GM23338 (cell line): ENCODE data around the gene CCDC194. TPM values are rescaled to one million over a fixed set of nuclear protein-coding genes. Genes with fewer than 3 reads are reported as not detected.
A peak's percentile ranks its signal among the peaks of the same experiment; 100 is the strongest.

ENCODE experiments used
- ATAC-seq: fragments of 200-7000 bp; cut with Tn5 transposase; 3 replicates; pipeline ENCODE4 v1.9.1; 2020
- DNase-seq: peaks from one replicate; pipeline ENCODE4 v3.0.0-alpha.2; 2015; ENCODE audit warnings: low spot score
- H2AFZ ChIP-seq: fragments of 200-600 bp; sonication (generic); 2 replicates; pipeline ENCODE4 v1.8.0; 2016; ENCODE audit warnings: antibody characterized with exemption, mild to moderate bottlenecking, moderate library complexity
- H3F3A ChIP-seq: fragments of 200-600 bp; sonication (generic); replicated peaks from 2 replicates; pipeline ENCODE4 v1.8.0; 2017; ENCODE audit warnings: antibody characterized with exemption, mixed run types, low read depth
- H3K27ac ChIP-seq: fragments of 200-600 bp; sonication (generic); 2 replicates; pipeline ENCODE4 v1.6.1; 2016; ENCODE audit warnings: low read depth
- H3K27me3 ChIP-seq: fragments of 200-600 bp; sonication (generic); 2 replicates; pipeline ENCODE4 v1.8.0; 2016; ENCODE audit warnings: mild to moderate bottlenecking, mixed run types, moderate library complexity; ENCODE audit not compliant: insufficient read depth
- H3K36me3 ChIP-seq: fragments of 200-600 bp; sonication (generic); 2 replicates; pipeline ENCODE4 v1.8.0; 2016; ENCODE audit warnings: mild to moderate bottlenecking; ENCODE audit not compliant: insufficient read depth
- H3K4me1 ChIP-seq: fragments of 200-600 bp; sonication (generic); 2 replicates; pipeline ENCODE4 v1.8.0; 2016; ENCODE audit warnings: mild to moderate bottlenecking, moderate library complexity; ENCODE audit not compliant: insufficient read depth
- H3K4me2 ChIP-seq: fragments of 200-600 bp; sonication (generic); 2 replicates; pipeline ENCODE4 v1.7.1; 2017; ENCODE audit warnings: mixed run types
- H3K4me3 ChIP-seq: fragments of 200-600 bp; sonication (generic); 2 replicates; pipeline ENCODE4 v1.6.1; 2016; ENCODE audit warnings: mixed run types
- H3K79me2 ChIP-seq: fragments of 200-600 bp; sonication (generic); replicated peaks from 2 replicates; pipeline ENCODE4 v1.8.0; 2017; ENCODE audit warnings: mild to moderate bottlenecking; ENCODE audit not compliant: insufficient read depth
- H3K9me2 ChIP-seq: fragments of 200-600 bp; sonication (generic); 2 replicates; pipeline ENCODE4 v1.8.0; 2017; ENCODE audit not compliant: insufficient read depth
- H4K20me1 ChIP-seq: fragments of 200-600 bp; sonication (generic); replicated peaks from 2 replicates; pipeline ENCODE4 v1.8.0; 2017; ENCODE audit warnings: mild to moderate bottlenecking; ENCODE audit not compliant: insufficient read depth
- H3K27ac Mint-ChIP-seq: 2 replicates; pipeline ENCODE4 v1.8.0; 2020; ENCODE audit warnings: inconsistent platforms, mild to moderate bottlenecking, moderate library complexity, mixed read lengths
- H3K27me3 Mint-ChIP-seq: 3 replicates; pipeline ENCODE4 v1.8.0; 2022; ENCODE audit warnings: low read depth, mild to moderate bottlenecking, moderate library complexity, mixed read lengths, inconsistent platforms; ENCODE audit not compliant: insufficient read depth, poor library complexity
- H3K36me3 Mint-ChIP-seq: 3 replicates; pipeline ENCODE4 v1.8.0; 2021; ENCODE audit warnings: low read depth, mild to moderate bottlenecking, inconsistent platforms, moderate library complexity, mixed read lengths
- H3K4me1 Mint-ChIP-seq: 3 replicates; pipeline ENCODE4 v1.8.0; 2020; ENCODE audit warnings: mild to moderate bottlenecking, inconsistent platforms, mixed read lengths
- H3K4me3 Mint-ChIP-seq: 3 replicates; pipeline ENCODE4 v1.8.0; 2021; ENCODE audit warnings: moderate library complexity, mild to moderate bottlenecking, inconsistent platforms, mixed read lengths
- H3K9me3 Mint-ChIP-seq: 3 replicates; pipeline ENCODE4 v1.8.0; 2020; ENCODE audit warnings: moderate library complexity, mild to moderate bottlenecking, inconsistent platforms, mixed read lengths
- CREB1 ChIP-seq: fragments of 250-450 bp; sonication (Bioruptor Pico); IDR thresholded peaks from 2 replicates; pipeline ENCODE4 v1.5.0; 2020; ENCODE audit warnings: low read depth, mild to moderate bottlenecking, moderate library complexity
- EZH2 ChIP-seq: fragments of 200-600 bp; sonication (generic); IDR thresholded peaks from one replicate; pipeline ENCODE4 v1.8.0; 2017; ENCODE audit warnings: antibody characterized with exemption, mild to moderate bottlenecking, low read depth; ENCODE audit not compliant: unreplicated experiment
- EZH2phosphoT487 ChIP-seq: fragments of 200-600 bp; sonication (generic); IDR thresholded peaks from one replicate; pipeline ENCODE4 v1.8.1; 2018; ENCODE audit warnings: antibody characterized with exemption; ENCODE audit not compliant: unreplicated experiment
- JUNB ChIP-seq: IDR thresholded peaks from one replicate; pipeline ENCODE4 v1.6.1; 2016; ENCODE audit warnings: antibody characterized with exemption; ENCODE audit not compliant: unreplicated experiment
- NANOG ChIP-seq: IDR thresholded peaks from 2 replicates; pipeline ENCODE4 v1.6.1; 2016; ENCODE audit warnings: antibody characterized with exemption, borderline replicate concordance
- POLR2AphosphoS5 ChIP-seq: IDR thresholded peaks from 2 replicates; pipeline ENCODE4 v1.6.1; 2016; ENCODE audit warnings: antibody characterized with exemption, low read depth
- STAT1 ChIP-seq: IDR thresholded peaks from one replicate; pipeline ENCODE4 v1.6.1; 2016; ENCODE audit warnings: antibody characterized with exemption; ENCODE audit not compliant: unreplicated experiment
- ZNF114 ChIP-seq: fragments of 250-450 bp; sonication (Bioruptor Pico); IDR thresholded peaks from 2 replicates; pipeline ENCODE4 v1.5.0; 2020; ENCODE audit warnings: mild to moderate bottlenecking, moderate library complexity
- ZNF331 ChIP-seq: fragments of 250-450 bp; sonication (Bioruptor Pico); IDR thresholded peaks from 2 replicates; pipeline ENCODE4 v1.5.0; 2020; ENCODE audit warnings: low read depth, mild to moderate bottlenecking, moderate library complexity
- polyA plus RNA-seq: library from polyadenylated mRNA; unstranded; fragments of >200 nt; fragmentation: Nextera tagmentation; extraction: Ambion mirVana; gene quantifications from 2 replicates; pipeline ENCODE4 v1.2.1, GENCODE V29; 2016
- total RNA-seq: library from RNA; depleted of rRNA; stranded (reverse); fragments of >200 nt; shearing (Covaris generic); gene quantifications from 2 replicates; pipeline ENCODE4 v1.2.3, GENCODE V29; 2014
- TF ChIP-seq, protein P1 (sequence below): fragments of 250-450 bp; sonication (Bioruptor Pico); IDR thresholded peaks from 2 replicates; pipeline ENCODE4 v1.5.0; 2020; ENCODE audit warnings: mild to moderate bottlenecking, moderate library complexity
- TF ChIP-seq, protein P2 (sequence below): IDR thresholded peaks from one replicate; pipeline ENCODE4 v1.6.1; 2018; ENCODE audit warnings: antibody characterized with exemption; ENCODE audit not compliant: unreplicated experiment
- TF ChIP-seq, protein P3 (sequence below), 2 experiments: fragments of 200-600 bp in 1 of 2; sonication (generic) in 1 of 2; conservative IDR thresholded peaks; 2 replicates each; pipeline versions ENCODE4 v1.5.1 to v1.6.1; 2016 to 2017; ENCODE audit warnings: antibody characterized with exemption in 2 of 2, low read depth in 2 of 2, mild to moderate bottlenecking in 2 of 2, moderate library complexity in 1 of 2

Gene CCDC194
- total and polyA plus RNA-seq, 2 experiments from 2014 or later = 0.49 TPM; not detected in 1

DNA sequence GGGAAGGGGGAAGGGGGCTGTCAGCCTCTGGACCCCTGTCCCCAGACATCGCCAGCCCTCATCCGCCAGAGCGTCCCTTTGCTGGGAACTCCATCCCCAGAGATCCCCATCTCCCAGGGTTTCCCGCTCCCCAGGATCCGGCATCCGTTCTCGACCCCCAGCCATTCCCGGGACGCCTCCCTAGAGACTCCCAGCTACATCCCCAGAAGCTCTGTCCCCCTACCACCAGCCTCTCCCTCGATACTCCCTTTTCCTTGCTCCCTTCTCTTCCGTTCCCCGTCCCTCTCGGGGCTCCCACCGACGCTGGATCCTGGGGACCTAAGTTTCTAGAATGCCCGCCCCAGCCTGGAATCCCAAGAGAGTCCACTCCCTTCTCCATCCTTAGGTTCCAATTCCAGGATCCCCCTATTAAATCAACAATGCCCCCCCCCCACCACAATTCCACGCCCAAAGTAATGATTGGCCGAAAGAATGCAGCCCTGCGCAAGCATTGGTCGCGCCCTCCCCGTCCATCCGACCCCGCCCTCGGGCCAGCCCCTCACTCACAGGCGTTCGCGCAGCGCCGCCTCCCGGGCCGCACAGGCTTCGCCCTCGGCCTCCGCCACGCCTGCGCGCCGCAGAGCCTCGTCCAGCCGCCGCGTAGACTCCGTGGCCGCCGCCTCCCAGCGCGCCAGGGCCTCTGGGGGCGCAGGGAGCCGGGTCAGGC, 3.2 kb downstream of the CCDC194 start:
- no peaks in the 10 kb centered on the region for H3K79me2 ChIP-seq
- Mint-ChIP-seq H3K4me3 (peak overlapping the region; percentile 94), H3K27ac (no peak overlapping the region), H3K9me3 (peaks cover 14% of the 10 kb centered on the region), H3K27me3 (peaks cover 12% of the 10 kb centered on the region), H3K4me1 (peaks cover 10% of the 10 kb centered on the region), H3K36me3 (no peaks in the 10 kb centered on the region; the same call in 2 of the 3 replicates)
- peak; percentile 40; the same call in 1 of the 2 replicates for TF ChIP-seq CREB1 (CRISPR knock-in tag)
- TF ChIP-seq, protein P1, sequence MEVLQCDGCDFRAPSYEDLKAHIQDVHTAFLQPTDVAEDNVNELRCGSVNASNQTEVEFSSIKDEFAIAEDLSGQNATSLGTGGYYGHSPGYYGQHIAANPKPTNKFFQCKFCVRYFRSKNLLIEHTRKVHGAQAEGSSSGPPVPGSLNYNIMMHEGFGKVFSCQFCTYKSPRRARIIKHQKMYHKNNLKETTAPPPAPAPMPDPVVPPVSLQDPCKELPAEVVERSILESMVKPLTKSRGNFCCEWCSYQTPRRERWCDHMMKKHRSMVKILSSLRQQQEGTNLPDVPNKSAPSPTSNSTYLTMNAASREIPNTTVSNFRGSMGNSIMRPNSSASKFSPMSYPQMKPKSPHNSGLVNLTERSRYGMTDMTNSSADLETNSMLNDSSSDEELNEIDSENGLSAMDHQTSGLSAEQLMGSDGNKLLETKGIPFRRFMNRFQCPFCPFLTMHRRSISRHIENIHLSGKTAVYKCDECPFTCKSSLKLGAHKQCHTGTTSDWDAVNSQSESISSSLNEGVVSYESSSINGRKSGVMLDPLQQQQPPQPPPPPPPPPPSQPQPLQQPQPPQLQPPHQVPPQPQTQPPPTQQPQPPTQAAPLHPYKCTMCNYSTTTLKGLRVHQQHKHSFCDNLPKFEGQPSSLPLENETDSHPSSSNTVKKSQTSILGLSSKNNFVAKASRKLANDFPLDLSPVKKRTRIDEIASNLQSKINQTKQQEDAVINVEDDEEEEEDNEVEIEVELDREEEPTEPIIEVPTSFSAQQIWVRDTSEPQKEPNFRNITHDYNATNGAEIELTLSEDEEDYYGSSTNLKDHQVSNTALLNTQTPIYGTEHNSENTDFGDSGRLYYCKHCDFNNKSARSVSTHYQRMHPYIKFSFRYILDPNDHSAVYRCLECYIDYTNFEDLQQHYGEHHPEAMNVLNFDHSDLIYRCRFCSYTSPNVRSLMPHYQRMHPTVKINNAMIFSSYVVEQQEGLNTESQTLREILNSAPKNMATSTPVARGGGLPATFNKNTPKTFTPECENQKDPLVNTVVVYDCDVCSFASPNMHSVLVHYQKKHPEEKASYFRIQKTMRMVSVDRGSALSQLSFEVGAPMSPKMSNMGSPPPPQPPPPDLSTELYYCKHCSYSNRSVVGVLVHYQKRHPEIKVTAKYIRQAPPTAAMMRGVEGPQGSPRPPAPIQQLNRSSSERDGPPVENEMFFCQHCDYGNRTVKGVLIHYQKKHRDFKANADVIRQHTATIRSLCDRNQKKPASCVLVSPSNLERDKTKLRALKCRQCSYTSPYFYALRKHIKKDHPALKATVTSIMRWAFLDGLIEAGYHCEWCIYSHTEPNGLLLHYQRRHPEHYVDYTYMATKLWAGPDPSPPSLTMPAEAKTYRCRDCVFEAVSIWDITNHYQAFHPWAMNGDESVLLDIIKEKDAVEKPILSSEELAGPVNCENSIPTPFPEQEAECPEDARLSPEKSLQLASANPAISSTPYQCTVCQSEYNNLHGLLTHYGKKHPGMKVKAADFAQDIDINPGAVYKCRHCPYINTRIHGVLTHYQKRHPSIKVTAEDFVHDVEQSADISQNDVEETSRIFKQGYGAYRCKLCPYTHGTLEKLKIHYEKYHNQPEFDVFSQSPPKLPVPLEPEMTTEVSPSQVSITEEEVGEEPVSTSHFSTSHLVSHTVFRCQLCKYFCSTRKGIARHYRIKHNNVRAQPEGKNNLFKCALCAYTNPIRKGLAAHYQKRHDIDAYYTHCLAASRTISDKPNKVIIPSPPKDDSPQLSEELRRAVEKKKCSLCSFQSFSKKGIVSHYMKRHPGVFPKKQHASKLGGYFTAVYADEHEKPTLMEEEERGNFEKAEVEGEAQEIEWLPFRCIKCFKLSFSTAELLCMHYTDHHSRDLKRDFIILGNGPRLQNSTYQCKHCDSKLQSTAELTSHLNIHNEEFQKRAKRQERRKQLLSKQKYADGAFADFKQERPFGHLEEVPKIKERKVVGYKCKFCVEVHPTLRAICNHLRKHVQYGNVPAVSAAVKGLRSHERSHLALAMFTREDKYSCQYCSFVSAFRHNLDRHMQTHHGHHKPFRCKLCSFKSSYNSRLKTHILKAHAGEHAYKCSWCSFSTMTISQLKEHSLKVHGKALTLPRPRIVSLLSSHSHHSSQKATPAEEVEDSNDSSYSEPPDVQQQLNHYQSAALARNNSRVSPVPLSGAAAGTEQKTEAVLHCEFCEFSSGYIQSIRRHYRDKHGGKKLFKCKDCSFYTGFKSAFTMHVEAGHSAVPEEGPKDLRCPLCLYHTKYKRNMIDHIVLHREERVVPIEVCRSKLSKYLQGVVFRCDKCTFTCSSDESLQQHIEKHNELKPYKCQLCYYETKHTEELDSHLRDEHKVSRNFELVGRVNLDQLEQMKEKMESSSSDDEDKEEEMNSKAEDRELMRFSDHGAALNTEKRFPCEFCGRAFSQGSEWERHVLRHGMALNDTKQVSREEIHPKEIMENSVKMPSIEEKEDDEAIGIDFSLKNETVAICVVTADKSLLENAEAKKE (CRISPR knock-in tag) = no peak
- TF ChIP-seq, protein P2, sequence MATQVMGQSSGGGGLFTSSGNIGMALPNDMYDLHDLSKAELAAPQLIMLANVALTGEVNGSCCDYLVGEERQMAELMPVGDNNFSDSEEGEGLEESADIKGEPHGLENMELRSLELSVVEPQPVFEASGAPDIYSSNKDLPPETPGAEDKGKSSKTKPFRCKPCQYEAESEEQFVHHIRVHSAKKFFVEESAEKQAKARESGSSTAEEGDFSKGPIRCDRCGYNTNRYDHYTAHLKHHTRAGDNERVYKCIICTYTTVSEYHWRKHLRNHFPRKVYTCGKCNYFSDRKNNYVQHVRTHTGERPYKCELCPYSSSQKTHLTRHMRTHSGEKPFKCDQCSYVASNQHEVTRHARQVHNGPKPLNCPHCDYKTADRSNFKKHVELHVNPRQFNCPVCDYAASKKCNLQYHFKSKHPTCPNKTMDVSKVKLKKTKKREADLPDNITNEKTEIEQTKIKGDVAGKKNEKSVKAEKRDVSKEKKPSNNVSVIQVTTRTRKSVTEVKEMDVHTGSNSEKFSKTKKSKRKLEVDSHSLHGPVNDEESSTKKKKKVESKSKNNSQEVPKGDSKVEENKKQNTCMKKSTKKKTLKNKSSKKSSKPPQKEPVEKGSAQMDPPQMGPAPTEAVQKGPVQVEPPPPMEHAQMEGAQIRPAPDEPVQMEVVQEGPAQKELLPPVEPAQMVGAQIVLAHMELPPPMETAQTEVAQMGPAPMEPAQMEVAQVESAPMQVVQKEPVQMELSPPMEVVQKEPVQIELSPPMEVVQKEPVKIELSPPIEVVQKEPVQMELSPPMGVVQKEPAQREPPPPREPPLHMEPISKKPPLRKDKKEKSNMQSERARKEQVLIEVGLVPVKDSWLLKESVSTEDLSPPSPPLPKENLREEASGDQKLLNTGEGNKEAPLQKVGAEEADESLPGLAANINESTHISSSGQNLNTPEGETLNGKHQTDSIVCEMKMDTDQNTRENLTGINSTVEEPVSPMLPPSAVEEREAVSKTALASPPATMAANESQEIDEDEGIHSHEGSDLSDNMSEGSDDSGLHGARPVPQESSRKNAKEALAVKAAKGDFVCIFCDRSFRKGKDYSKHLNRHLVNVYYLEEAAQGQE = peak; percentile 1
- TF ChIP-seq JUNB = no peak
- TF ChIP-seq EZH2phosphoT487 = no peak
- TF ChIP-seq, protein P3, sequence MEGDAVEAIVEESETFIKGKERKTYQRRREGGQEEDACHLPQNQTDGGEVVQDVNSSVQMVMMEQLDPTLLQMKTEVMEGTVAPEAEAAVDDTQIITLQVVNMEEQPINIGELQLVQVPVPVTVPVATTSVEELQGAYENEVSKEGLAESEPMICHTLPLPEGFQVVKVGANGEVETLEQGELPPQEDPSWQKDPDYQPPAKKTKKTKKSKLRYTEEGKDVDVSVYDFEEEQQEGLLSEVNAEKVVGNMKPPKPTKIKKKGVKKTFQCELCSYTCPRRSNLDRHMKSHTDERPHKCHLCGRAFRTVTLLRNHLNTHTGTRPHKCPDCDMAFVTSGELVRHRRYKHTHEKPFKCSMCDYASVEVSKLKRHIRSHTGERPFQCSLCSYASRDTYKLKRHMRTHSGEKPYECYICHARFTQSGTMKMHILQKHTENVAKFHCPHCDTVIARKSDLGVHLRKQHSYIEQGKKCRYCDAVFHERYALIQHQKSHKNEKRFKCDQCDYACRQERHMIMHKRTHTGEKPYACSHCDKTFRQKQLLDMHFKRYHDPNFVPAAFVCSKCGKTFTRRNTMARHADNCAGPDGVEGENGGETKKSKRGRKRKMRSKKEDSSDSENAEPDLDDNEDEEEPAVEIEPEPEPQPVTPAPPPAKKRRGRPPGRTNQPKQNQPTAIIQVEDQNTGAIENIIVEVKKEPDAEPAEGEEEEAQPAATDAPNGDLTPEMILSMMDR (conservative IDR thresholded peaks at IDR 0.05; ENCODE audit: low read depth in 2 of 2) = peak; percentile 49 to 77
- TF ChIP-seq STAT1 = no peak
- TF ChIP-seq EZH2 = no peak
- TF ChIP-seq ZNF114 (CRISPR knock-in tag) = no peak
- no peak for TF ChIP-seq ZNF331
- TF ChIP-seq NANOG = no peak
- peak; percentile 56 for TF ChIP-seq POLR2AphosphoS5
- H4K20me1 ChIP-seq = no peaks in the 10 kb centered on the region; the same call in 1 of the 2 replicates
- H2AFZ ChIP-seq = peak overlapping the region; percentile 97
- DNase-seq = peak; percentile 98
- H3K4me1 ChIP-seq = peaks cover 9% of the 10 kb centered on the region; the same call in 1 of the 2 replicates
- no peaks in the 10 kb centered on the region for H3K36me3 ChIP-seq
- peak; percentile 87 for ATAC-seq
- peak overlapping the region; percentile 84; the same call in 1 of the 2 replicates for H3K27ac ChIP-seq
- H3K4me3 ChIP-seq = peak overlapping the region; percentile 86
- no peaks in the 10 kb centered on the region for H3K9me2 ChIP-seq
- peak overlapping the region; percentile 98 for H3K4me2 ChIP-seq
- peaks cover 20% of the 10 kb centered on the region for H3F3A ChIP-seq
- H3K27me3 ChIP-seq = peaks cover 10% of the 10 kb centered on the region; the same call in 1 of the 2 replicates
